HG03097 (cell line): ENCODE data around the gene ZBTB49.
"Not testable (repeated sequence)": the region's sequence is repeated elsewhere in the genome, so short reads cannot be mapped to it uniquely, and the experiment has no call there.

Source experiments
- ATAC-seq: cut with Tn5 transposase; IDR thresholded peaks from one replicate; pipeline ENCODE4 v1.9.1; 2021; ENCODE audit not compliant: unreplicated experiment, low FRiP score

The ZBTB49 gene

GRCh38 chr4:4323705-4324534 lies 33.9 kb downstream of the ZBTB49 start:
- ATAC-seq = no peak

GRCh38 chr4:4325321-4325720 lies 35.3 kb downstream of the ZBTB49 start:
- no peak for ATAC-seq

GRCh38 chr4:4326166-4326565 lies 36.1 kb downstream of the ZBTB49 start:
- ATAC-seq = no peak

GRCh38 chr4:4327652-4328121 lies 37.6 kb downstream of the ZBTB49 start:
- ATAC-seq = no peak

- no peak for ATAC-seq
Observed at GRCh38 chr4:4328206-4328605, 38.2 kb downstream of the ZBTB49 start.

GRCh38 chr4:4328840-4329239 lies 38.8 kb downstream of the ZBTB49 start:
- ATAC-seq = no peak

- no peak for ATAC-seq
Observed at GRCh38 chr4:4329496-4329895, 39.4 kb downstream of the ZBTB49 start.

GRCh38 chr4:4330794-4331193 lies 40.7 kb downstream of the ZBTB49 start:
- no peak for ATAC-seq

- ATAC-seq = no peak
Observed at GRCh38 chr4:4332529-4332928, 42.5 kb downstream of the ZBTB49 start.

- ATAC-seq = no peak
Observed at GRCh38 chr4:4333265-4333706, 43.2 kb downstream of the ZBTB49 start.

GRCh38 chr4:4334798-4335520 lies 44.9 kb downstream of the ZBTB49 start:
- ATAC-seq = no peak

GRCh38 chr4:4338210-4339001 lies 48.4 kb downstream of the ZBTB49 start:
- no peak for ATAC-seq

GRCh38 chr4:4339504-4340085 lies 49.5 kb downstream of the ZBTB49 start:
- ATAC-seq = no peak

- ATAC-seq = no peak
Observed at GRCh38 chr4:4341861-4342650, 52.0 kb downstream of the ZBTB49 start.

GRCh38 chr4:4343038-4343437 lies 53.0 kb downstream of the ZBTB49 start:
- no peak for ATAC-seq

- peak; percentile 50 for ATAC-seq
Observed at GRCh38 chr4:4344915-4345527, 55.0 kb downstream of the ZBTB49 start.

GRCh38 chr4:4347585-4347984 lies 57.5 kb downstream of the ZBTB49 start:
- ATAC-seq = no peak

- not testable (repeated sequence) for ATAC-seq
Observed at GRCh38 chr4:4348585-4348984, 58.5 kb downstream of the ZBTB49 start.

GRCh38 chr4:4349867-4350266 lies 59.8 kb downstream of the ZBTB49 start:
- ATAC-seq = no peak
